Measurements from ENCODE around the gene EVX2.

DNA sequence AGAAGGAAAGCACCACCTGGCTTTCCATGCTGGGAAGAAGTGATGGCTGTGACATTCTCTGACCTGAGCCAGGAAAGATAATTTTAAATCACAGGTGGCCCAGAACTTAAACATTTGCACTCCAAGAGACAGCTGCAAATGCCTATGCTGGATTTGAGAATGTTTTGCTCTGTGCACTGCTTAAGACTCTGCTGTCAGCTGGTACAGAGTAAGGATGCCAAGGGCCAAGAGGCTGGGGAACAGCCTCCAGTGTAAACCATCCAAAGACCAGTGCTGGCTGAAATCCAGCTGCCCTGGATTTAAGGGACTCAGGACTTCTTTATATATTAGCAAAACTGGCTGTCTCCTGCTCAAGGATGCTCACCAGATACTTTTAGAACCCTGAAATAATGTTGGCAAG, 49.6 kb upstream of the EVX2 start:
- TF ChIP-seq POLR2A (IDR thresholded peaks at IDR 0.05) = no peak
- TF ChIP-seq, protein P1, sequence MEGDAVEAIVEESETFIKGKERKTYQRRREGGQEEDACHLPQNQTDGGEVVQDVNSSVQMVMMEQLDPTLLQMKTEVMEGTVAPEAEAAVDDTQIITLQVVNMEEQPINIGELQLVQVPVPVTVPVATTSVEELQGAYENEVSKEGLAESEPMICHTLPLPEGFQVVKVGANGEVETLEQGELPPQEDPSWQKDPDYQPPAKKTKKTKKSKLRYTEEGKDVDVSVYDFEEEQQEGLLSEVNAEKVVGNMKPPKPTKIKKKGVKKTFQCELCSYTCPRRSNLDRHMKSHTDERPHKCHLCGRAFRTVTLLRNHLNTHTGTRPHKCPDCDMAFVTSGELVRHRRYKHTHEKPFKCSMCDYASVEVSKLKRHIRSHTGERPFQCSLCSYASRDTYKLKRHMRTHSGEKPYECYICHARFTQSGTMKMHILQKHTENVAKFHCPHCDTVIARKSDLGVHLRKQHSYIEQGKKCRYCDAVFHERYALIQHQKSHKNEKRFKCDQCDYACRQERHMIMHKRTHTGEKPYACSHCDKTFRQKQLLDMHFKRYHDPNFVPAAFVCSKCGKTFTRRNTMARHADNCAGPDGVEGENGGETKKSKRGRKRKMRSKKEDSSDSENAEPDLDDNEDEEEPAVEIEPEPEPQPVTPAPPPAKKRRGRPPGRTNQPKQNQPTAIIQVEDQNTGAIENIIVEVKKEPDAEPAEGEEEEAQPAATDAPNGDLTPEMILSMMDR (IDR thresholded peaks at IDR 0.05) = no peak
- no peak for TF ChIP-seq EP300 (IDR thresholded peaks at IDR 0.05)

Data from upper lobe of left lung (tissue), 4 donors.